Measurements from ENCODE around the gene TGM3.

- TF ChIP-seq CTCF (conservative IDR thresholded peaks at IDR 0.05) (no peak), ZFX (IDR thresholded peaks at IDR 0.05) (no peak)
Measured at GRCh38 chr20:2248837-2249236, 47.0 kb upstream of the TGM3 start.

Measured in C4-2B (cell line).